Upper lobe of left lung (tissue), 4 donors: ENCODE data around the gene OXCT1.

Experiments
- EP300 ChIP-seq, 4 donors: sonication (generic); formaldehyde crosslinking; IDR thresholded peaks; one replicate each; pipeline ENCODE4 v1.5.1; 2017; ENCODE audit warnings: antibody characterized with exemption in 4 of 4, control low read depth in 2 of 4
- TF ChIP-seq, protein P1 (sequence below), 6 experiments: fragments of 450-650 bp in 4 of 6; fragments of 200-600 bp in 2 of 6; sonication (generic) in 2 of 6; IDR thresholded peaks; one replicate each; pipeline ENCODE4 v1.5.1; 2016 to 2019; ENCODE audit warnings: antibody characterized with exemption in 6 of 6

DNA sequence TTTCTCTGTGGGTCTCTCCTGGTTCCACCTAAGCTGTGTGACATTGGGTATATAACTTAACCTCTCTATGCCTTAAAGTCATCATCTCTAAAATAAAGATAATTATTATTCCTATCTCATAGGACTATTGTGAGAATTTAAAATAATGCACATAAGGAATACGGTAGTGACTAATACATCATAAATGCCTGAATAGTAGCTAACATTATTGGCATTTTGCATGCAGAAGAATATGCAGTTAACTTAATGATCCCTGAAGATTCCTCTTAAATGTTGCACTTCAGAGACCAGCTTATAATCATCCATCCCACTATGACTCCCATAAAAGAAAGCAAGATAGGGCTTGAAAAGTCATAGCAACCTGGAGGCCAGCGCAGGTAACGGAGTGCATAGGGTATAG lies 32.4 kb downstream of the OXCT1 start:
- TF ChIP-seq, protein P1, sequence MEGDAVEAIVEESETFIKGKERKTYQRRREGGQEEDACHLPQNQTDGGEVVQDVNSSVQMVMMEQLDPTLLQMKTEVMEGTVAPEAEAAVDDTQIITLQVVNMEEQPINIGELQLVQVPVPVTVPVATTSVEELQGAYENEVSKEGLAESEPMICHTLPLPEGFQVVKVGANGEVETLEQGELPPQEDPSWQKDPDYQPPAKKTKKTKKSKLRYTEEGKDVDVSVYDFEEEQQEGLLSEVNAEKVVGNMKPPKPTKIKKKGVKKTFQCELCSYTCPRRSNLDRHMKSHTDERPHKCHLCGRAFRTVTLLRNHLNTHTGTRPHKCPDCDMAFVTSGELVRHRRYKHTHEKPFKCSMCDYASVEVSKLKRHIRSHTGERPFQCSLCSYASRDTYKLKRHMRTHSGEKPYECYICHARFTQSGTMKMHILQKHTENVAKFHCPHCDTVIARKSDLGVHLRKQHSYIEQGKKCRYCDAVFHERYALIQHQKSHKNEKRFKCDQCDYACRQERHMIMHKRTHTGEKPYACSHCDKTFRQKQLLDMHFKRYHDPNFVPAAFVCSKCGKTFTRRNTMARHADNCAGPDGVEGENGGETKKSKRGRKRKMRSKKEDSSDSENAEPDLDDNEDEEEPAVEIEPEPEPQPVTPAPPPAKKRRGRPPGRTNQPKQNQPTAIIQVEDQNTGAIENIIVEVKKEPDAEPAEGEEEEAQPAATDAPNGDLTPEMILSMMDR (IDR thresholded peaks at IDR 0.05), result no peak
- TF ChIP-seq EP300 (IDR thresholded peaks at IDR 0.05), result no peak
